Loucy (cell line): Measurements from ENCODE around the gene CBX8.

Source experiments
- CTCF ChIP-seq: fragments of 200-600 bp; sonication (generic); conservative IDR thresholded peaks from 2 replicates; pipeline ENCODE4 v1.5.1; 2014; ENCODE audit warnings: mild to moderate bottlenecking, antibody characterized with exemption, low read length
- EZH2phosphoT487 ChIP-seq: fragments of 200-600 bp; IDR thresholded peaks from 2 replicates; pipeline ENCODE4 v1.6.1; 2018; ENCODE audit warnings: antibody characterized with exemption, mild to moderate bottlenecking, moderate library complexity, borderline replicate concordance

DNA sequence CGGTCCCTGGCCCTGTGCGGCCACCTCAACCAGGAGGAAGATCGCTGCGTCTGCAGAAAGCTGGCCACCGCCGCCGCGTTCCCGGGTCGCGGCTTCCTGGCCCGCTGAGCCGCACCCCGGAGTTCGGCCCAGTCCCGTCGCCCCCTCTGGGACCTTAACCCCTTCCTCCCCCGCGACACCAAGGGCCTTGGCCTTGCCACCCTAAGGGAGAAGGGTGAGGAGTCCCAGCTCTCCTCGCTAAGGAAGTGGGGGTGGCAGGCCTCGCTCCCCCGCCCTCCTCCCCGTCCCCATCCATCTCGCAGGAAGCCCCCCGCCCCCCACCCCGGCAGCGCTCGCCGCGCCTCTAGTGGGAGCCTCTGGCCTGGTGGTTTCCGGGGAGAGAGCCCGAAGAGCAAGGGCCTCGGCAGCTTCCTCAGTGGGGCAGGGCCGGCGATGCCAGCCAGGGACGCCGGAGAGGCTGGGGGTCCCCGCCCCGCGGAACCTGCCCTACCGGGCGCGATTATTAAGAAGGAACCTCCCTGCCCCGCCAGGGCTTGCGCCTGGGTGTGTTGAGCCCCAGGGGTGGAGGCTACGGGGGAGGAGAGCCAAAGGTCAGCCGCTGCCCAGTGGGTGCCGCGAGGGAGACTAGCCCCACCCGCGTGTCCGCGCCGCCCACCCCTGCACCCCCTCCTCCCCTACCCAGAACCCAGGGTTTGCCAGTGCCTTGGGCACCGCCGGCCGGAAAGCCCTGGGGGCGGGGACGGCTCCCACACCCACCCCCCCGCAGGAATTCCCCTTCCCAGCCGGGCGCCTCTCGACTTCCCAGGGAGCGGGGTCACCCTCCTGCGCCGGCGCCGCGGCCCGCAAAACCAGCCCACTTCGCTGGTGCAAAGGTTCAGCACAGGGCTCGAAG lies 35.6 kb upstream of the CBX8 start:
- no peak for TF ChIP-seq EZH2phosphoT487
- no peak for TF ChIP-seq CTCF
